ENCODE results near the gene SYNE4.
"Not testable (repeated sequence)": the region's sequence is repeated elsewhere in the genome, so short reads cannot be mapped to it uniquely, and the experiment has no call there.

SYNE4 gene

DNA sequence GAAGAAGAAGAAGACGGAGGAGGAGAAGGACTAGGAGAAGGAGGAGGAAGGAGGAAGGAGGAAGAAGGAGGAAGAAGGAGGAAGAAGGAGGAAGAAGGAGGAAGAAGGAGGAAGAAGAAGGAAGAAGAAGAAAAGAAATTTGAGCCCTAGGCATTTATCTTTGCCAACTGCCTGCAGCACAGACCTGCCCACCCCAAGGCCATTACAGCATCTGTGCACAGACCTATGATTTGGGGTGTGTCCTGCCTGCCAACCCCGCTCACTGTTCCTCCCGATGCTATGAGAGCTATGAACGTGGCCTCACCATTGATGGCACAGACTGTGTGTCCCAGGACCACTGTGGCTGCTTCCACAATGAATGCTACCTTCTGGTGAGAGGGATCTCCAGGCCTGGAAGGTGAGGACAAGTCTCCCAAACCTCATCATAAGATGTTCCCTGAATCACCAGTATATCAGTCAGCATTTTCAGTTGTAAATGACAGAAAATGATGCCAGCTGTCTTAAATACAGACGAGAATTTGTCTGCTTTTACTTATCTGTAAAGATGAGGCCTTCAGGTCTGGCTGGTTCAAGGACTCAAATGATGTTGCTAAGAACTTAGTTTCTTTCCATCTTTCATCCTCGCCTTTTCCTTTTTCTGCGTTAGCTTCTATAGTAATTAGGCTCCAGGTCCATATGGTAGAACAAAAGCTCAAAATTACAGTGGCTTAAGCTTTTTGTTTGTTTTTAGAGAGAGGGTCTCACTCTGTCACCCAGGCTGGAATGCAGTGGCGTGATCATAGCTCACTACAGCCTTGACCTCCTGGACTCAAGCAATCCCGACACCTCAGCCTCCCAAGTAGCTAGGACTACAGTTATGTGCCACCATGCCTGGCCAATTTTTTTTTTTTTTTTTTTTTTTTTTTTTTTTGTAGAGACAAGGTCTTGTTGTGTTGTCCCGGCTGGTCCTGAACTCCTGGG is 17.6 kb downstream of the SYNE4 start:
- DNase-seq (ENCODE audit: low read depth in 1 of 2, low spot score in 1 of 2), result no peak

- no peak for DNase-seq (ENCODE audit: low read depth in 1 of 2, low spot score in 1 of 2)
These were observed 18.5 kb downstream of the SYNE4 start for GRCh38 chr19:35990156-35990555.

DNA sequence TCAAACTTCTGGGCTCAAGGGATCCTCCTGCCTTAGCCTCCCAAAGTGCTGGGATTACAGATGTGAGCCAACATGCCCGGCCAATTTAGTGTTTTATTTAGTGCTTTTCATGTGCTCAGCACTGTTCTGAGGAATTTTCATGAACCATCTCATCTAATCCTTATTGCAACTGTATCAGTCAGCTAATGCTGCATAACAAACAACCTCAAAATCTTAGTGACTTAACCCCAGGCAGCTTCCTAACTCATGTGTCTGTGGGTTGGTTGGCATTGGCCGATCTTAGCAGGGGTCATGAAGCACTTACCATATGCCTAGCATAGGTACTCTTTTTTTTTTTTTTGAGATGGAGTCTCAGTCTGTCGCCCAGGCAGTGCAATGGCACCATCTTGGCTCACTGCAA is 19.8 kb downstream of the SYNE4 start:
- no peak for DNase-seq (ENCODE audit: low read depth in 1 of 2, low spot score in 1 of 2)

GRCh38 chr19:35987571-35987896 is 21.1 kb downstream of the SYNE4 start:
- no peak for DNase-seq (ENCODE audit: low read depth in 1 of 2, low spot score in 1 of 2)

DNA sequence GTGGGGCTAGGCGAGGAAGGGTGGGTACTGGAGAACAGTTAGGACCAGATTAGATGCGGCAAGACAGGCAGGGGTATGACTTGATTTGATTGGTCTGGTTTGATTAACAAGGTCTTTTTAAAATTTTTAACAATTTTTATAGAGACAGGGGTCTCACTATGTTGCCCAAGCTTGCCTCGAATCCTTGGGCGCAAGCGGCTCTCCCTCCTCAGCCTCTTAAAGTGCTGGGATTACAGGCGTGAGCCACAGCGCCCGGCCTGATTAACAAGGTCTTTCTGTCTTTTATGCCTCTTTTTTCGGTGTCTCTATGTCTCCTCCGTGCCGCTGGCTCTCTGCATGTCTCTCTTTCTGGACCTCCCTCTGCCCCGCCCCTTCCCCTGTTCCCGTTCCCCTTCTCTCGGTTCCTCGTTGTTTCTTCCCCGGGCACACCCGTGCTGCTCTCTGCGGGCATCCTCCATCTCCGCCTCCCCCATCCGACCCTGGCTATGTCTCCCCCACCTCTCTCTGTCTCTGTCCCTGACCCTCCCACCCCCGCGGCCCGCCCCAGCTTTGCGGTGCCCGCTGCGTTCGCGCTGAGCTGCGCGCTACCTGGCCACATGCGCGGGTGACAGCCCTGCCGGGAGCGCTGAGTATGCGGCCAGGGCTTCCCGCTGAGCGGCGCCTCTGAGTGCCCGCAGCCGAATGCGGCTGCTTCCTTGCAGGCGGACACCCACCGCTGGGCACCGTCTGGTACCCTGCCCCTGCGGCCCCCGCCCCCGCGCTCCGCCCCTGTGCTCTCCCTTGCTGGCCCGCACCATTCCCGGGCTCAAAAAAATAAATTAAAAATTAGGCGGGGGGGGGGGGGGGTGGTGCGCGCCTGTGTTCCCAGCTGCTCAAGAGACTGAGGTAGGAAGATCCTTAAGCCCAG is 21.7 kb downstream of the SYNE4 start:
- no peak for DNase-seq (ENCODE audit: low read depth in 1 of 2, low spot score in 1 of 2)

DNA sequence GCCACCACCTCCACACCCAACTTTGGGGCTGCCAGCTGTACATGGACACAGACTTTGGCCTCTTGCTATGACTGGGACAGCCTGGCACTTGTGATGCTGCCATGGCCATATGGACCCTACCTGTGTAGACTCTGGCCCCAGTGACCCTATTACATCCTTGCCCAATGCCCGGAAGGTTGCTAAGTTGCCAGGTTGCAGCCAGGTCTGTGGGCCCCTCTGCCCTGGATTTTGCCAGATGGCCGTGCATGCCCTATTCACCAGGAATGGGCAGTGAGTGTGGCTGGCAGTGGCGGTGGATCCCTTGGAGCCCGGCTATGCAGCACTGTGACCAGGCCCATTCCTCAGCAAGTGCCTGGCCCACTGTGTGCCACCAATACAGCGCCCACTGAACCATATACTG is 22.5 kb downstream of the SYNE4 start:
- DNase-seq (ENCODE audit: low read depth in 1 of 2, low spot score in 1 of 2), result no peak

GRCh38 chr19:35983177-35983576 is 25.4 kb downstream of the SYNE4 start:
- no peak for DNase-seq (ENCODE audit: low read depth in 1 of 2, low spot score in 1 of 2)

- not testable (repeated sequence) for DNase-seq (ENCODE audit: low read depth in 1 of 2, low spot score in 1 of 2)
These were observed 27.6 kb downstream of the SYNE4 start for GRCh38 chr19:35980997-35981396.

- DNase-seq (ENCODE audit: low read depth in 1 of 2, low spot score in 1 of 2), result no peak
These were observed 29.7 kb downstream of the SYNE4 start for GRCh38 chr19:35978832-35979365.

- no peak for DNase-seq (ENCODE audit: low read depth in 1 of 2, low spot score in 1 of 2)
These were observed 30.3 kb downstream of the SYNE4 start for GRCh38 chr19:35978271-35978670.

DNA sequence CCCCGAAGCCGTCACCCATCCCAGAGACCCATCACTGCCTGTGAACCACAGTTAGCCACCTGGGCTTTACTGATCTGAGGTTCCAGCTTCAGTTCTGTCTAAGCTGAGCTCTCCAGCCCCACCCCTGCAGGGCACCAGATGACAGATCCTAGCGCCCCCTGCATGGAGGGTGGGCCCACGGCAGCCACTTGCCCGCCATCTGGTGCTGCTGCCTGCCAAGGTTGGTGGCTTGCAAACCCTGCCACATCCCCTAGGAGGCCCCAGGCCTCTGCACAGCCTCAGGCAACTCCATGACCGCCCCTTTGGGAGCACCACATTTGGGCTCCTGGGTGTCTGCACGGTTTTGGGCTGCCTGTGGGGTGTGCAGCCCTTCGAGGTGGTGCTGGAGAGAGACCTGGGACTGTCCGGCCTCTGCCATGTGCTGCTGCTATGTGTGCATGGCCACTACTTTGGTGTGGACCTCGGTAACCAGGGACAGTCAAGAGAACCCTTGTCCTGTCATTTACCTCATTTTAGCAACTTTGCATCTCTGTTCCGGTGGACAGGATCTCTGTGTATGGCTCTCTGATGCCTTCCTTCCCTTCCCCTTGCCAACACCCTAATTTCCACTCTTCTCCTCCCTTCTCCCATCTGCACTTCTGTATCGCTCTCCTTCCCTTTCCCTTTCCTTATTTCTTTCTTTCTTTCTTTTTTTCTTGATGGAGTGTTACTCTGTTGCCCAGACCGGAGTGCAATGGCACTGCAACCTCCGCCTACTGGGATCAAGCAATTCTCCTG is 31.0 kb downstream of the SYNE4 start:
- no peak for DNase-seq (ENCODE audit: low read depth in 1 of 2, low spot score in 1 of 2)

GRCh38 chr19:35975608-35976214 is 32.9 kb downstream of the SYNE4 start:
- DNase-seq (ENCODE audit: low read depth in 1 of 2, low spot score in 1 of 2), result no peak

DNA sequence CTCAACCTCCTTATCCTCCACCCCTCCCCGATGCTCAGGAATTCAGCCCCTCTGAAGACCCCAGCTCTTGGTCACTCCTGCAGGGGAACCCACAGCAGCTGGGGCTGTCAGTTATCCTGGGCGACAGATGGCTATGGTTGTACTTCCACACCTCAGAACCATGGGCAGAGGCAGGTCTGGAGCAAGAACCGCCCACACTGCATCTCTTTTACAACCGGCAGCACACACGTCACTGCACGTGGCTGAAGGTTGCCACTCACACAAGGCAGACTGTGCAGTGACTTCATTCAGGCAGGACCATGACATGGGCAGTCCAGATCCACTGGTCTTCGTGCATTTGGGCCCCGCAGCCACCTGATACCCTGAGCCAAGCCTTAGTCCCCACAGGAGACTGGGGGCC is 35.1 kb downstream of the SYNE4 start:
- DNase-seq (ENCODE audit: low read depth in 1 of 2, low spot score in 1 of 2), result no peak

DNA sequence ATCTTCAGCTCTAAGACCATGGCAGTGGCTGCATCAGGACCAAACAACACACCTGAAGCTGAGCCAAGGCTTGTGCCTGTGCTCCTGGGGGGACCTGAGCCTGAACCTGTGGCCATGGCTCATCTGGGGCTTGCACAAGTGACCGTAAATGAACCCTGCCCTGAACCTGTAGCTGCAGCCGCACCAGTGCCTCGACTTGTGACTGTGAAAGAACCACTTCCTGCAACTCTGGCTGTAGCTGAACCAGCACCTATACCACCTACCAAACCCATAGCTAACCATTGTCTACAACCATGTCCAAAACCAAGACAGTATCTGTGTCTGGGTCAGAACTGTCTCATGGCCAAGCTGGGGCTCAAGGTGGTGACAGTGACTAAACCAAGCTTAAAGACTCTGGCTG is 41.8 kb downstream of the SYNE4 start:
- no peak for DNase-seq (ENCODE audit: low read depth in 1 of 2, low spot score in 1 of 2)

DNA sequence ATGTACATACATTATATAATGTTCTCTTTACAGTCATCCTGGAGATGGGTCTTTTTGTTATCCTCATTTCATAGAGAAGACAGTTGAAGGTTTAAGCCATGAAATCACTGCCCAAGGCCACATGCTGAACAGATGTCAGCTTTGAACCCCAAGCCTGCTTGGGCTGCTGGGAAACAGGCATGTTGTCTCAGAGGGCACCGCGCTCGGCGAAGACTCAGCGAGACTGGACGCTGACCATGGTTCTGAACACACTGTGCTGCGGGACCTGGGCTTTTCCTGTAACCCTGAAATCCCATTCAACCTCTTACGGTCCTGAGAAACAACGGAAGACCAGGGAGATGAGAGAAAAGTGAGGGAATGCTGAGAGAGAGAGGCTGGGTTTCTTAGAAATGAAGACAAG is 45.1 kb downstream of the SYNE4 start:
- no peak for DNase-seq (ENCODE audit: low read depth in 1 of 2, low spot score in 1 of 2)

DNA sequence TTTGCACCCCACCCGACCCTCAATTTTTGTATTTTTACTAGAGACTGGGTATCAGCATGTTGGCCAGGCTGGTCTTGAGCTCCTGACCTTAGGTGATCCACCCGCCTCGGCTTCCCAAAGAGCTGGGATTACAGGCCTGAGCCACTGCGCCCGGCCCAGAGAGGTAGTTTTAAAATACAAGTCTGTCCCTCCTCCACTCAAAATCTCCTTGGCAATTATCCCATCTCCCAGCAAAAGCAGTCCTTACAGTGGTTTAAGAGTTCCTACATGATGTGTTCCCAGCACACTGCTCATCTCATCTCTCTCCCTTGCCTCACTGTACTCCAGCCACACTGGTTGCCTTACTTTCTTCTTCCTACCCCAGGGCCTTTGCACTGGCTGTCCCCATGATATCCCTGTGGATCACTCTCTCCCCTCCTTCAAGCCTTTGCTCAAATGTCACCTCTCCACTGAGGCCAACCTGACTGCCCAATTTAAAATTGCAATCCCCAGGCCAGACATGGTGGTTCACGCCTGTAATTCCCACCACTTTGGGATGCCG is 48.1 kb downstream of the SYNE4 start:
- no peak for DNase-seq (ENCODE audit: low read depth in 1 of 2, low spot score in 1 of 2)

GRCh38 chr19:35959968-35960320 is 48.7 kb downstream of the SYNE4 start:
- DNase-seq (ENCODE audit: low read depth in 1 of 2, low spot score in 1 of 2), result no peak

DNA sequence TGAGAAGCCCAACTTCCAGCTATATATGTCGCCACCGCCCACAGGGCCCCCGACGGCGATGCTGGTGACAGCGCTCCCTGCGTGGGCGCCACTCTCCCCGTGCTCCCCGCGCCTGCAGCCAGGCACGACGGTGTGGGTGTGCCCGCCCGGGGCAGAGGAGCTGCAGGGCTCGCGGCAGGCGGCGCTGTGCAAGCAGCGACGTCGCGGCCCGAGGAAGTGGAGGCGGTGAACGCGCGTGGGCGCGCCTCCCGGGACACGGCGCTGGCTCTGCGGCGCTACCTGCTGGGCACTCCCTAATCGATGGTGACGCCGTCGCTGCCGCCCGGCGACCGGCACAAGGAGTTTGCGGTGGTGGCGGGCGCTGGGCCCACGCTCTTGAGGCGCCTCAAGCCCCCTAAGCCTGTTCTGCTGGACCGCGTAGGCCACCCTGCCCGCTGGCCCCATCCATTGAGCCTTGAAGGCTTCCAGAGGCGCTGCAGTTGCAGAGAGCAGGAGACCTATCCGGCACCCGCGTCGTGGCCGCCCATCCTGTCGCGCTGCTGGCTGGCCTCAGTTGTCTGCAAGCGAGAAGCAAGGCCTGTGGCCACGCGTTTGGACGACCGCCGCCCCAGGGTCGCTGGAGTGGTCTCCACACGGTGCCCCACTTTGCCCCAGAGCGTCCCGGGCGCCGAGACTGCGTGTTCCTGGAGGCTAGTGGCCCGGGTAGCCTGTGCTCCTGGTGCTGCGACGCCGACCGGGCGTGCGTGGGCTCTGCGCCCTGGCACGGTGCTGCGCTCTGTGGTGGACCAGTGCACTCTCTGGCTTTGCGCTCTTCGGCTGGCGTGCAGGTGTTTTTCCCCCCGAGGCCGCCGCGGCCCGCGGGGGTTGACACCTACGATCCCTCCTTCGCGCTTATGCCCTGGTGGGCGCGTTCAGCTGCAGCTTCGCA is 49.3 kb downstream of the SYNE4 start:
- DNase-seq (ENCODE audit: low read depth in 1 of 2, low spot score in 1 of 2), result peak; percentile 71 to 77

DNA sequence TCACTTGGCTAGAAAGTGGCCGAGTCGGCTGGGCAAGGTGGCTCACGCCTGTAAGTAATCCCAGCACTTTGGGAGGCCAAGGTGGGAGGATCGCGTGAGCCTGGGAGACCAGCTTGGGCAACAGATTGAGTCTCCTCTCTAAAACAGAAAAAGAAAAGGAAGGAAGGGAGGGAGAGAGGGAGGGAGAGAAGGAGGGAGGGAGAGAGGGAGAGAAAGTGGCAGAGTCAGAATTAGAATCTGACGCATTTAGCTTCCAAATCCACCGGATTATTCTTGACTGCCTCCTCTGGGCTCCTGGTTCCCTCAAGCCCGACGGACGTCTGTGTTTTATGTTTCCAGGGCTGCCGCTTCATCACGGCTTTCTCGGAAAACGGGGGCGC is 50.0 kb downstream of the SYNE4 start:
- no peak for DNase-seq (ENCODE audit: low read depth in 1 of 2, low spot score in 1 of 2)

All from stimulated activated CD4-positive, alpha-beta T cell treated with anti-CD3 and anti-CD28 coated beads, Interleukin-15, amount 100 ng/mL, for 1 hour (primary cell).